GM23338 (cell line): ENCODE results near the gene RSRC1.

Experiments
- ETS1 ChIP-seq: IDR thresholded peaks from 2 replicates; pipeline ENCODE4 v1.6.1; 2016; ENCODE audit warnings: antibody characterized with exemption
- EZH2 ChIP-seq: fragments of 200-600 bp; sonication (generic); IDR thresholded peaks from one replicate; pipeline ENCODE4 v1.8.0; 2017; ENCODE audit warnings: antibody characterized with exemption, mild to moderate bottlenecking, low read depth; ENCODE audit not compliant: unreplicated experiment
- EZH2phosphoT487 ChIP-seq: fragments of 200-600 bp; sonication (generic); IDR thresholded peaks from one replicate; pipeline ENCODE4 v1.8.1; 2018; ENCODE audit warnings: antibody characterized with exemption; ENCODE audit not compliant: unreplicated experiment
- REST ChIP-seq: IDR thresholded peaks from one replicate; pipeline ENCODE4 v1.6.1; 2018; ENCODE audit warnings: antibody characterized with exemption; ENCODE audit not compliant: unreplicated experiment

- TF ChIP-seq EZH2phosphoT487: no peak
- TF ChIP-seq REST: no peak
- no peak for TF ChIP-seq ETS1
- no peak for TF ChIP-seq EZH2
Measured at GRCh38 chr3:158098309-158098639, 11.6 kb upstream of the RSRC1 start.
